Activated CD4-positive, alpha-beta memory T cell treated with anti-CD3 and anti-CD28 coated beads for 36 hours (primary cell): ENCODE results near the gene PPARG. TPM values are rescaled to one million over a fixed set of nuclear protein-coding genes. Genes with fewer than 3 reads are reported as not detected.

ENCODE experiments used
- CTCF ChIA-PET: fragments of 350-600 bp; sonication (Branson Sonifier 250); formaldehyde crosslinking; loops from one replicate; lab custom pipeline; 2021; ENCODE audit warnings: antibody characterized with exemption, inconsistent platforms; lab: Charles Lee
- POLR2A ChIA-PET: fragments of 350-600 bp; sonication (Branson Sonifier 250); formaldehyde crosslinking; loops from one replicate; lab custom pipeline; 2021; ENCODE audit warnings: antibody characterized with exemption; lab: Charles Lee
- DNase-seq: peaks from one replicate; pipeline ENCODE4 v3.0.0-alpha.2; 2020
- H3K27ac Mint-ChIP-seq: one replicate; pipeline ENCODE4 v1.8.0; 2021; ENCODE audit warnings: mixed read lengths
- H3K27me3 Mint-ChIP-seq: one replicate; pipeline ENCODE4 v1.8.0; 2021; ENCODE audit warnings: mixed read lengths
- H3K36me3 Mint-ChIP-seq: one replicate; pipeline ENCODE4 v1.8.0; 2021; ENCODE audit warnings: mixed read lengths
- H3K4me1 Mint-ChIP-seq: one replicate; pipeline ENCODE4 v1.8.0; 2021; ENCODE audit warnings: low read depth, mixed read lengths
- H3K4me3 Mint-ChIP-seq: one replicate; pipeline ENCODE4 v1.8.0; 2021; ENCODE audit warnings: mild to moderate bottlenecking, mixed read lengths
- H3K9me3 Mint-ChIP-seq: one replicate; pipeline ENCODE4 v1.8.0; 2021; ENCODE audit warnings: mixed read lengths
- intact Hi-C: fragments of 100-400 bp; cut with micrococcal nuclease; formaldehyde crosslinking; loops from one replicate; pipeline ENCODE4 v1.15.1; 2023
- total RNA-seq, 2 experiments: library from RNA; stranded (reverse); gene quantifications; one replicate each; pipeline ENCODE4 v1.2.3, GENCODE V29; 2021

Gene PPARG
- total RNA-seq, 2 experiments from 2014 or later, result 2.7 TPM

GRCh38 chr3:12394569-12395271, 105.8 kb downstream of the PPARG start:
- intact Hi-C loops, result loop anchor here (1.0 to 2.0 kb wide), 6 partner anchors 10 to 201 kb away; no protein-coding TSS in a partner anchor
- Mint-ChIP-seq H3K27me3 (peaks cover 27% of the 10 kb centered on the region), H3K4me1 (peaks cover 14% of the 10 kb centered on the region), H3K9me3 (no peaks in the 10 kb centered on the region), H3K27ac (peak overlapping the region; percentile 18), H3K36me3 (no peaks in the 10 kb centered on the region), H3K4me3 (peak overlapping the region; percentile 34)
- DNase-seq, result no peak
- POLR2A ChIA-PET, result interaction anchor here (0.7 to 1.9 kb wide), 2 partner anchors 10 to 23 kb away, joined by 3 to 6 read pairs; no protein-coding TSS in a partner anchor
- CTCF ChIA-PET, result interaction anchor here (1.2 to 2.8 kb wide), 4 partner anchors 76 to 260 kb away, joined by 3 to 10 read pairs (median 5); no protein-coding TSS in a partner anchor

DNA sequence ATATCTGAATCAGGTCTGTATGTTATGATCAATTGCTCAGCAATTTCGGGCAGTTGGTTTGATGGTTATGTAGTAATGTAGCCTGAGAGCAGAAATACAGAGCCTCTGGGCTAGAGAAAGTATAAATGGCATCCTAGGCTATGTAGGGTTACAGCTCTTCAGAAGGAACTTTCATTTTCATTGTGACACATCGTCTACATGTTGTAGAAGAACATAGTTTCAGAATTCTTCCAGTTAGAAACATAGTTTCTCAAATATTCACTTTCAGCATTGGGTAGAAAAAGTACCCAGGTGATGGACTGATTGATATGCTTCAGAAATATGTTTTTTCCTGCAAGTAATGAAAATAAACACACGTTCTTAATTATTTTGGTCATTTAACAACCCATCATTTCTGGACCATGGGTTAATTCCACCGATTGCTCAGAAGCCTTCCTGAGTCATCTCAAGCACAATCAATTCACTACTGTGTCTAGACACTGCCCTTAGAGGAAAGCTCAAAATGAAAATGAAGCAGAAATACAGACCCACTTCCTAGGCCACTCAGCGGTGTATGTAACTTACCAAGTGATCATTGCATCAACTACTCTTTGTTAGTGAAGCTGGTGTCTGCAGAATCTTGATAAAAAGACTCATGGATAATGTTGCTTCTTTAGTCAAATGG, 106.6 kb downstream of the PPARG start:
- Mint-ChIP-seq H3K27ac (peak overlapping the region; percentile 40), H3K9me3 (no peaks in the 10 kb centered on the region), H3K27me3 (peaks cover 27% of the 10 kb centered on the region), H3K4me3 (peak overlapping the region; percentile 20), H3K4me1 (peaks cover 16% of the 10 kb centered on the region), H3K36me3 (no peaks in the 10 kb centered on the region)
- intact Hi-C loops, result loop anchor here (1.0 to 2.0 kb wide), 6 partner anchors 11 to 202 kb away; no protein-coding TSS in a partner anchor
- ChIA-PET CTCF (interaction anchor here (1.1 to 2.8 kb wide), 4 partner anchors 75 to 260 kb away, joined by 3 to 10 read pairs (median 5); no protein-coding TSS in a partner anchor), POLR2A (interaction anchor here (0.7 to 1.9 kb wide), 5 partner anchors 11 to 208 kb away, joined by 3 to 6 read pairs (median 3); partner anchors contain the start of gene TSEN2)
- peak; percentile 46 for DNase-seq

- ChIA-PET CTCF (interaction anchor here (0.7 to 1.1 kb wide), 2 partner anchors 74 to 323 kb away, joined by 3 read pairs; no protein-coding TSS in a partner anchor), POLR2A (interaction anchor here (1.9 kb wide), 1 partner anchor 12 kb away, joined by 6 read pairs; no protein-coding TSS in a partner anchor)
- intact Hi-C loops, result no loop called here
- Mint-ChIP-seq H3K27ac (no peak overlapping the region), H3K27me3 (peaks cover 25% of the 10 kb centered on the region), H3K36me3 (no peaks in the 10 kb centered on the region), H3K4me1 (peaks cover 25% of the 10 kb centered on the region), H3K4me3 (no peak overlapping the region), H3K9me3 (no peaks in the 10 kb centered on the region)
- DNase-seq, result no peak
Observed at GRCh38 chr3:12396471-12396870, 107.6 kb downstream of the PPARG start.

- no peaks in the 10 kb centered on the region for H3K9me3 Mint-ChIP-seq
- no peak overlapping the region for H3K4me3 Mint-ChIP-seq
- ChIA-PET POLR2A (no interaction called here), CTCF (no interaction called here)
- DNase-seq, result no peak
- H3K27me3 Mint-ChIP-seq, result peaks cover 19% of the 10 kb centered on the region
- intact Hi-C loops, result no loop called here
- H3K36me3 Mint-ChIP-seq, result no peaks in the 10 kb centered on the region
- H3K27ac Mint-ChIP-seq, result no peak overlapping the region
- peaks cover 25% of the 10 kb centered on the region for H3K4me1 Mint-ChIP-seq
Observed at GRCh38 chr3:12399226-12399625, 110.4 kb downstream of the PPARG start.

DNA sequence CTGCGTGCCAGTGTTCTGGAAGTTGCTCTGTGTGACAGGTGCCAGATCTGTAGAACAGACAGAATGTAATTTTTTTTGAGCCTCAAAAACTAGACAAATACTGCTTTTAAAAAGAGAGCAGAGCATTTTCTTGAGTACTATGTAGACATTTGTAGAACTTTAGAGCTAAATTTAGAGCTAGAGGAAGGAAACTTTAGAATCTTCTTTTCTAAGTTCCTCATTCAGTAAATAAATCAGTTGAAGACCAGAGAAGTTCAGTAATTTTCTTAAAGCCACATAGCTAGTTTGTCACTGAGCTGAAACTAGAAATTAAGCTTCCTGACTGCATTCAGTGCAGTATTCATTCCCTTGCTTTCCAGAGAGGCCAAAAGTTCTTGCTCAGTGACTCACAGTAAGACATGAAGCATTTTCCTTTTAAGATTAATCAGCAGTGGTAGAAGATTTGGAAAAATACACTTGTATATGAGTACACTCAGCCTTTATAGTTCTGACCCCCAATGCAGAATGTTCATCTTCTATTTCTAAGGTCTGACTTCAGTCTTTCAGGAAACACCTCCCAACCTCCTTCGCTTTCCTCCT, 111.8 kb downstream of the PPARG start:
- Mint-ChIP-seq H3K9me3 (no peaks in the 10 kb centered on the region), H3K27me3 (peaks cover 19% of the 10 kb centered on the region), H3K4me1 (peaks cover 13% of the 10 kb centered on the region), H3K36me3 (no peaks in the 10 kb centered on the region), H3K27ac (no peak overlapping the region), H3K4me3 (no peak overlapping the region)
- CTCF ChIA-PET, result interaction anchor here (1.3 to 1.4 kb wide), 2 partner anchors 70 to 79 kb away, joined by 4 to 6 read pairs; no protein-coding TSS in a partner anchor
- POLR2A ChIA-PET, result interaction anchor here (1.0 kb wide), 1 partner anchor 71 kb away, joined by 3 read pairs; no protein-coding TSS in a partner anchor
- intact Hi-C loops, result no loop called here
- DNase-seq, result no peak

- Mint-ChIP-seq H3K4me1 (peaks cover 11% of the 10 kb centered on the region), H3K4me3 (no peak overlapping the region), H3K9me3 (no peaks in the 10 kb centered on the region), H3K27ac (no peak overlapping the region), H3K27me3 (peaks cover 19% of the 10 kb centered on the region), H3K36me3 (no peaks in the 10 kb centered on the region)
- CTCF ChIA-PET, result interaction anchor here (1.3 to 1.4 kb wide), 2 partner anchors 70 to 79 kb away, joined by 4 to 6 read pairs; no protein-coding TSS in a partner anchor
- POLR2A ChIA-PET, result interaction anchor here (0.6 to 1.0 kb wide), 2 partner anchors 70 to 254 kb away, joined by 3 read pairs; no protein-coding TSS in a partner anchor
- intact Hi-C loops, result no loop called here
- DNase-seq, result no peak
Observed at GRCh38 chr3:12401208-12401607, 112.3 kb downstream of the PPARG start.

DNA sequence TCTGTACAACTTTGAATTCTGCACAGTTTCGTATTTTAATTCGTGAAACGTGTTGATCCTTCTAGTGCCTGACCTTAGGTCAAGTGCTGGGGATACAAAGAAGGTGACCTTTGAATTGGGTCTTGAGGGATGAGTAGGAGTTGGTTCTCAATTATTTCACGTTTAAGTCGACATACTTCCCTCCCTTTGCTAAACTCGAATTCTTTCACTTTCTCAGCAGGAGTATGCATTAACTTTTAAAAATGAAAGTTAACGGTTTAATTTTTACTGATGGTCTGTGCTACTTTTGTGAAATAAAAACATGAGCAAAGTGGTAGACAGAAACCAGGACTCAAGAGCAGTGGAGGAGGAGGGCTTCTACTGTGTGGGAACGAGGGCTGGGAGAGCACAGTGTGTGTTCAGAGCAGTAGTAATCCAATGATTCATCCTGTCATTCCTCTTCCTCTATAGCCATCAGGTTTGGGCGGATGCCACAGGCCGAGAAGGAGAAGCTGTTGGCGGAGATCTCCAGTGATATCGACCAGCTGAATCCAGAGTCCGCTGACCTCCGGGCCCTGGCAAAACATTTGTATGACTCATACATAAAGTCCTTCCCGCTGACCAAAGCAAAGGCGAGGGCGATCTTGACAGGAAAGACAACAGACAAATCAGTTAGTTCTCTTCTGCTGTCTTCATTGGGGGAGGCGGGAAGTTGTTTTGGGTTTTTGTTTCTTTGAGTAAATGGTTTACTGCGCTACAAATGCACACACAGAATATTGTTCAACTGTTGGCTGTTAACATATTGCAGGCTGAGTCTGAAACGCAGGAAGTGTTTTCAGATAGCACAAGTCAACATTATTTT, 116.8 kb downstream of the PPARG start:
- ChIA-PET CTCF (no interaction called here), POLR2A (no interaction called here)
- no peak for DNase-seq
- Mint-ChIP-seq H3K27ac (no peak overlapping the region), H3K4me1 (peaks cover 6% of the 10 kb centered on the region), H3K36me3 (no peaks in the 10 kb centered on the region), H3K27me3 (peaks cover 8% of the 10 kb centered on the region), H3K4me3 (no peak overlapping the region), H3K9me3 (no peaks in the 10 kb centered on the region)
- intact Hi-C loops, result no loop called here

GRCh38 chr3:12408984-12409683, 120.3 kb downstream of the PPARG start:
- Mint-ChIP-seq H3K36me3 (no peaks in the 10 kb centered on the region), H3K9me3 (no peaks in the 10 kb centered on the region), H3K4me1 (no peaks in the 10 kb centered on the region), H3K4me3 (no peak overlapping the region), H3K27me3 (peaks cover 8% of the 10 kb centered on the region), H3K27ac (no peak overlapping the region)
- ChIA-PET CTCF (no interaction called here), POLR2A (no interaction called here)
- no peak for DNase-seq
- intact Hi-C loops, result no loop called here

- DNase-seq, result no peak
- H3K9me3 Mint-ChIP-seq, result no peaks in the 10 kb centered on the region
- H3K4me3 Mint-ChIP-seq, result no peak overlapping the region
- intact Hi-C loops, result no loop called here
- ChIA-PET POLR2A (no interaction called here), CTCF (no interaction called here)
- peaks cover 2% of the 10 kb centered on the region for H3K4me1 Mint-ChIP-seq
- no peaks in the 10 kb centered on the region for H3K36me3 Mint-ChIP-seq
- H3K27ac Mint-ChIP-seq, result no peak overlapping the region
- peaks cover 8% of the 10 kb centered on the region for H3K27me3 Mint-ChIP-seq
Observed at GRCh38 chr3:12409684-12410596, 121.1 kb downstream of the PPARG start.

GRCh38 chr3:12413721-12414255, 124.9 kb downstream of the PPARG start:
- no peak for DNase-seq
- POLR2A ChIA-PET, result no interaction called here
- intact Hi-C loops, result no loop called here
- Mint-ChIP-seq H3K27me3 (peaks cover 7% of the 10 kb centered on the region), H3K27ac (no peak overlapping the region), H3K4me3 (no peak overlapping the region), H3K9me3 (no peaks in the 10 kb centered on the region), H3K36me3 (no peaks in the 10 kb centered on the region), H3K4me1 (peaks cover 6% of the 10 kb centered on the region)
- CTCF ChIA-PET, result interaction anchor here (0.6 kb wide), 1 partner anchor 249 kb away, joined by 3 read pairs; no protein-coding TSS in a partner anchor
